SK-N-MC (cell line): ENCODE results near the gene RXFP3.
"Not testable (repeated sequence)": the region's sequence is repeated elsewhere in the genome, so short reads cannot be mapped to it uniquely, and the experiment has no call there.

ENCODE experiments used
- DNase-seq: peaks from one replicate; pipeline ENCODE4 v3.0.0-alpha.2; 2011; ENCODE audit warnings: low read depth, low spot score
- H3K27ac ChIP-seq: fragments of 200-600 bp; sonication (generic); 2 replicates; pipeline ENCODE4 v1.5.1; 2016; ENCODE audit warnings: mixed run types
- H3K36me3 ChIP-seq: fragments of 200-600 bp; sonication (generic); 2 replicates; pipeline ENCODE4 v1.6.1; 2017; ENCODE audit warnings: antibody characterized with exemption, low read length, mixed read lengths; ENCODE audit not compliant: insufficient read depth
- H3K4me3 ChIP-seq: fragments of 200-600 bp; sonication (generic); 2 replicates; pipeline ENCODE4 v1.5.1; 2016
- H3K9ac ChIP-seq: fragments of 200-600 bp; sonication (generic); 2 replicates; pipeline ENCODE4 v1.8.0; 2017; ENCODE audit warnings: mixed run types, mixed read lengths; ENCODE audit not compliant: insufficient read length
- H3K9me3 ChIP-seq: fragments of 200-600 bp; sonication (generic); 2 replicates; pipeline ENCODE4 v1.6.1; 2017; ENCODE audit warnings: low read depth, mild to moderate bottlenecking, antibody characterized with exemption, low read length, moderate library complexity, mixed read lengths
- EZH2 ChIP-seq: fragments of 200-600 bp; sonication (generic); IDR thresholded peaks from one replicate; pipeline ENCODE4 v1.6.1; 2017; ENCODE audit warnings: antibody characterized with exemption
- FOXP2 ChIP-seq: optimal IDR thresholded peaks from 2 replicates; pipeline ENCODE3; 2011; ENCODE audit warnings: mild to moderate bottlenecking, moderate library complexity; ENCODE audit not compliant: insufficient read depth; ENCODE audit errors: extremely low read length, control extremely low read depth
- POLR2AphosphoS5 ChIP-seq: IDR thresholded peaks from 2 replicates; pipeline ENCODE4 v1.6.1; 2012; ENCODE audit warnings: mild to moderate bottlenecking, low read depth, low read length, borderline replicate concordance

The RXFP3 gene

DNA sequence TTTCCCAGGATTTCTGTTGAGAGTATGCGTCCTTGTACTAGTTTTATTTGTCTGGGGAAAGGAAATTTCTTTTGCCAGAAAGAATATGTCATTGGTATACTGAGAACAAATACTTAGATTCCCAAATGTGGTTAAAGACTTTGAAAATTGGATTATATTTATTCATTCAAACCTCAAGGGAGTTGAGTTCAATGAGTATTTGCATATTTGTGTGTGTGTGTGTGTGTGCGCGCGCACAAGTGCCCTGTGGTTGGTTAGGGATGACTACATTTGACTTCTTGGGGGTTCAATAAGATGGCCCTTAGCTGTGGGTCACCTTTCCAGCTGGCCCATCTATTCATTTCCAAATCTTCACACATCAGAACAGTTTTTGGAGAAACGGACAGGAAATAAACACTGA is 4.9 kb downstream of the RXFP3 start:
- no peak for DNase-seq
- H3K9ac ChIP-seq: no peak overlapping the region
- H3K27ac ChIP-seq: no peak overlapping the region
- TF ChIP-seq FOXP2: no peak
- TF ChIP-seq POLR2AphosphoS5: no peak
- TF ChIP-seq EZH2: no peak
- H3K36me3 ChIP-seq: no peaks in the 10 kb centered on the region
- H3K9me3 ChIP-seq: no peaks in the 10 kb centered on the region
- H3K4me3 ChIP-seq: no peak overlapping the region

GRCh38 chr5:33944543-33945132 is 8.5 kb downstream of the RXFP3 start:
- Histone ChIP-seq H3K4me3 (no peak overlapping the region), H3K36me3 (no peaks in the 10 kb centered on the region), H3K27ac (no peak overlapping the region), H3K9me3 (no peaks in the 10 kb centered on the region), H3K9ac (no peak overlapping the region)
- TF ChIP-seq EZH2: no peak
- TF ChIP-seq POLR2AphosphoS5: no peak
- no peak for DNase-seq

GRCh38 chr5:33952175-33952574 is 16.0 kb downstream of the RXFP3 start:
- not testable (repeated sequence) for H3K27ac ChIP-seq, H3K9ac ChIP-seq, H3K4me3 ChIP-seq, H3K36me3 ChIP-seq, H3K9me3 ChIP-seq, DNase-seq

- Histone ChIP-seq H3K9ac (no peak overlapping the region), H3K27ac (0 out of 2 replicates have a peak overlapping the region, but pooled peaks have one; percentile 4), H3K4me3 (0 out of 2 replicates have a peak overlapping the region, but pooled peaks have one; percentile 25), H3K36me3 (no peaks in the 10 kb centered on the region), H3K9me3 (no peaks in the 10 kb centered on the region)
- no peak for DNase-seq
- TF ChIP-seq EZH2 (no peak), FOXP2 (no peak), POLR2AphosphoS5 (no peak)
Observed at GRCh38 chr5:33957577-33958150, 21.5 kb downstream of the RXFP3 start.

DNA sequence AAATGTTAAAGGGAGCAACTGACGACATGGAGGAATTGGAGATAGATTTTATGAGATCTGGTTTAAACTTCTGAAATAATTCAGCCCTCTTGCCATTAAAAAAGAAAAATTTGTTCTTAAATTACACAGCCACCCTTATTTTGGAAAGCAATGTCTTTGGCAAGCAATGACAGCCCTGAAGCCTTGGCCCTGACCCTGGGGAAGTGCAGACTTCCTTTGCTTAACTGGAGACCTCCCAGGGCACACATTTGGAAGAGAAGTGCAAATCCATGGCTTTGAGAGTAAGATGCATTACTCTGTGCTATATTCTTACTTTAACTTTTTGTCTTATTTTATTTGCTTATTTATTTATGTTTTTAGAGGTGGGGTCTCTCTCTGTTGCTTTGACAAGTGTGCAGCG is 22.0 kb downstream of the RXFP3 start:
- Histone ChIP-seq H3K36me3 (no peaks in the 10 kb centered on the region), H3K9me3 (no peaks in the 10 kb centered on the region), H3K27ac (0 out of 2 replicates have a peak overlapping the region, but pooled peaks have one; percentile 4), H3K9ac (no peak overlapping the region), H3K4me3 (0 out of 2 replicates have a peak overlapping the region, but pooled peaks have one; percentile 25)
- TF ChIP-seq POLR2AphosphoS5 (no peak), EZH2 (no peak), FOXP2 (no peak)
- no peak for DNase-seq

DNA sequence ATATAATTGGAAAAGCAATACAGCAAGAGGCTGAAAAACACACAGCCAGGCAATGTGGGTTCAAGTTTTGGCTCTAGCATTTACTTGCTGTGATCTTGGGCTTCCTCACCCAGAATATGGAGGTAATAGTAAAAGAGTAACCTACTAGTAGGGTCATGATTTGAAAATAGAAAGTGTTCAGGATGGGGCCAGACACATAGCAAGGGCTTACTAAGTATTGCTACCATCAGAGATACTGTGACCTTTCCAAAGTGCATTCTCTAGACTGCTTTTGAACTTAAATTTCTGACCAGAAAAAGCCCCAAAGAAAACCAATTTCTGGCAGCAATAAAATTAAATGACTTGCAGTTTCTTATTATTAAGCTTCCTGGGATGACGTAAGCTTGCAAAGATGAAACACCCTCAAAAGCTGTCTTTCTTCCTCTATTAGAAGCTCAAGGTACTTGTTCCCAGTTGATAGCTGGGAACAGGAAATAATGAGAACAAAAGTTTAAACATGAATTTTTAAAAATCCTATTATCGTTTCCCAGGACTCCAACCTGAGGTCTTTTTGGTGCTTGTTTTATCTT is 28.0 kb downstream of the RXFP3 start:
- no peak for DNase-seq
- no peak overlapping the region for H3K27ac ChIP-seq
- H3K9ac ChIP-seq: no peak overlapping the region
- H3K4me3 ChIP-seq: no peak overlapping the region
- H3K36me3 ChIP-seq: no peaks in the 10 kb centered on the region
- H3K9me3 ChIP-seq: no peaks in the 10 kb centered on the region
- TF ChIP-seq POLR2AphosphoS5 (no peak), FOXP2 (no peak), EZH2 (no peak)

- DNase-seq: no peak
- Histone ChIP-seq H3K36me3 (no peaks in the 10 kb centered on the region), H3K9me3 (no peaks in the 10 kb centered on the region), H3K27ac (no peak overlapping the region), H3K4me3 (no peak overlapping the region), H3K9ac (no peak overlapping the region)
- TF ChIP-seq EZH2 (no peak), POLR2AphosphoS5 (no peak), FOXP2 (no peak)
Observed at GRCh38 chr5:33966805-33967204, 30.6 kb downstream of the RXFP3 start.

DNA sequence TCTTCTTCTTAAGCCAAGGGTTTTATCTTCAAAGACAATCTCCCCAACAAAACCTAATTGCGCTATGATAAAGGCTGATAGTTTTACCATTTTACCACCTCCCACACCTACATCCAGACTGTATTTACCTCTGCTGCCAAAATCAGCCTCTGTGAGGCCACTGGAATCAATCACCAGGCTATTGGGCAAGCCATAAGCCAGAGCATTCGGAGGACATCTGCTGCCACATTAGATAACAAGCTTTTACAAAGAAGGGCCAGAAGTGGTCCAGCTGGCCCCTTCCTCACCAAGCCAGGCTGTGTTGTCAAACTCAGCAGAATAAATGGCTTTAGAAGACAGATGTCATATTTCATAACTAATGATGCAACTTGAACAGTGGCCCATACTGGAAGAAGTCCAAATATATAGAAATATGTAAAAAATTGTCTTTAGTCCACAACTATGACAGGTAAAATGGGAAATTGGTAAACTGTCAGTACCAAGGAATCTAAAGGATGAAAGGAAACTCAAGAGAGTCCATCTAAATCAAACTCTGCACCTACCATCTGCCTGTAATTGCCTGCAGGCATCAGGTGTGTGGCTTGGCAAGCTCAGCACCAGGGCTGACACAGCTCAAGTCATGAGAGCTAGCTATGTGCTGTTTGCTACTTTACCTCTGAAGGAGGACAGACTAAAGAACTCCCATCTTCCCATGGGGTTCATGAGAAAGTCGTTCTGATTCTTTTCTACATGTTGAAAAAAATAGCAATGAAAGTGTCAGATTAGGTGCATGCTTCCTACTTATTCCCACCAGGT is 32.2 kb downstream of the RXFP3 start:
- TF ChIP-seq POLR2AphosphoS5 (no peak), FOXP2 (no peak), EZH2 (no peak)
- no peak overlapping the region for H3K4me3 ChIP-seq
- DNase-seq: no peak

More for the DNA sequence above, 32.2 kb downstream of the RXFP3 start:
- H3K9ac ChIP-seq: no peak overlapping the region
- H3K36me3 ChIP-seq: no peaks in the 10 kb centered on the region
- H3K27ac ChIP-seq: no peak overlapping the region
- no peaks in the 10 kb centered on the region for H3K9me3 ChIP-seq
